ENCODE data around the gene TRIM23. TPM values are rescaled to one million over a fixed set of nuclear protein-coding genes. Genes with fewer than 3 reads are reported as not detected.
"Not testable (repeated sequence)": the region's sequence is repeated elsewhere in the genome, so short reads cannot be mapped to it uniquely, and the experiment has no call there.

Gene TRIM23
- 20.0 TPM for polyA plus RNA-seq (ENCODE audit: insufficient read length)

DNA sequence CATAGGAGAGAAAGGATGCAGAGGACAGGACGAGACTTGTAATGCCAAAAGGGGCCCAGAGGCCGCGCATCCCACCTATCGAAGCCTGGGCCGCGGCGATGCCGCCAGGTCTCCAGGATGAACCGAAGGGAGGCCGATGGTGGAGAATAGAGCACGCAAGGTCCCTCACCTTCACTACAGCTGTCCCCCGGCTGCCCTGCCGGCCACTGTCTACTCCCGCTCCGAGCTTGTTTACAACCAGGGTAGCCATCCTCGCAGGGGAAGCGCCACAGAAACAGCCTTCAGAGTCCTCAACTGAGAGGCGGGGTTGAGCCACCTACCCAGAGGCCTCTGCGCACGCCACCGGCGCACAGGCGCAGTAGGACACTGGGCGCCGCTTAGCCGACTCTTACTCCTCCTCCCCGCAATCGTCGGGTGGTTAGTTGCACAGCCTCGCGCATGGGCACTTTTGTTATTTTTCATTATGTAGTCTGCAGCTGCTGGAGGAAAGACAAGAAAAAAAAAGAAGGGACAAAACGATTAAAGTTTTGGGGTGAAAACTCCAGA, at the start of gene TRIM23:
TSS of gene TRIM23 (minus strand) at position 309 of the 546 bp plus-strand sequence. CDS start at position 250, 59 bp downstream.
- DNase-seq, result peak; percentile 94

DNA sequence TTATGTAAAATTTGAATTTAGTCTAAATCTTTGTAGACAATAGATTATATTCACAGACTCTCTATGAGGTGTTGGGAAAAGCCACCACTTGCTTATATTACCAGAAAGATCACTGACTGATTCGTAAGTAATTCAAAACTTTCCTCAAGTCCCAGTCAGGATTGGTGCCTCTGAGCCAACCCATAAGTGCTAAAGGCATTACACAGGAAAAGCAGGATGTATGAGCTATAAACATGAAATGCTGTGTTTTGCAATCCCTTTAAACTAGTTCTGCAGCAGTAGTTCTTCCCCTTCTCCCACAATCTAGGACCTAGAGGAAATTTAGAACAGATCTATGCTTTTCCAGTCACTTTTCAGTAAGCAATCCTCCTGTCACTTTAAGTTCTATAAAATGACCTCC, 48.7 kb upstream of the TRIM23 start:
- DNase-seq, result no peak

DNA sequence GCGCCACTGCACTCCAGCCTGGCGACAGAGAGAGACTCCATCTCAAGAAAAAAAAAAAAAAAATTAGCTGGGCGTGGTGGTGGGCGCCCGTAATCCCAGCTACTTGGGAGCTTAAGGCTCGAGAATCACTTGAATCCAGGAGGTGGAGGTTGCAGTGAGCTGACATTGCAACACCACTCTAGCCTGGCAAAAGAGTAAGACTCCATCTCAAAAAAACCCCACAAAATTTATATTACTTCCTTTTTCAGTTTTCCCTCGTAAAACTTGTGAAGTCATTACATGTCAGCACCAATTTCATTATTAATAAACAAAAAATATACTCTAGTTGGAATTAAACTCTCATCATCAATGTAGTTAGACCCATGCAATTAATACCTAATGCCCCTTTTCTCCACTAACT, 44.6 kb upstream of the TRIM23 start:
- DNase-seq, result no peak

DNA sequence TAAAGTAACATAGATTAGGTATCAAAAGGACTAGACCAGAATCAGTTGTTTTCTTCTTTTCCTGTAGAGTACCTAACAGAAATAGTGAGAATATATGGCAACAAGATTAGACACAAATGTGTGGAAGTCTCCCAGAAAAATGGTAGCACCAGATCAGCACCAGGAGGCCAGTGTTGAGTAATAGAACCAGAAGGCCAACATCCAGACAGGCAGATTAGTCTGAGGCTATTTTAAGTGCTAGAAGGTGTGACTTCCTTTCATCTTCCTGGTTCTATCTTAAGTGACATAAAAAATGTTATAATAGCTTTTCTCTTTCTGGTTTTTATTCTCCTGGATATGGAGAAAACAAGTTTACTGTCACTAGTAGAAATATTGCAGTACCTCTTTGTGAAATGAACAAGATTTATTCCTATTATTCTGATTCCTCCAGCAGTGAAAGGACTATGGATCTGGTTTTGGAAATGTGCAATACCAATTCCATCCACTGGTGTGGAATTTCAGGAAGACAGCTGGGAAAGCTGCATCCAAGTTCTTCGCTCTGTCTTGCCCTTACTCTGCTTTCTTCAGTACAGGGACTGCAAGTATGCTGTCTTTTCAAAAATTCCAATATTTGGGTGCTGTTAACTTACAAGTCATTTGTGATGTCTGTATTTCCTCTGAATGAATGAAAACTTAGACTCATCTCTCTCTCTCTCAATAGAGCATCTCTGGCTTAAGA, 39.8 kb upstream of the TRIM23 start:
- no peak for DNase-seq

DNA sequence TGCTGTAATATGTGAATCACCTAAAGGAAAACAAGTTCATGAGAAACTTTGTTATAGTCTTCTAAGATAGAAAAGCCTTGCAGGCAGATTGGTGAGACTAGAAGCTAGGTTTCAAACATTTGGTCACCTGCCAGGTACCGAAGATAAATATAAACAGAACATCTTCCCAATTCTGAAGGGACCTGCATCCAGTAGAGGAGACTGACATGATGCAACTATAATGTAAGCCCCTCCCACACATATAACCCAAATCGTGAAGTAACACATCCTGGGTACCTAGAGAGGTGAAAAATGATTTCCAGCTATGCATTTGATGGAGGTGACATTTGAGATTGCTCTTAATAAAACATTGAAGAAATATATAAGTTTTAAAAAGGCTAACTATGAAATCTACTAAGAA, 30.6 kb upstream of the TRIM23 start:
- DNase-seq, result no peak

DNA sequence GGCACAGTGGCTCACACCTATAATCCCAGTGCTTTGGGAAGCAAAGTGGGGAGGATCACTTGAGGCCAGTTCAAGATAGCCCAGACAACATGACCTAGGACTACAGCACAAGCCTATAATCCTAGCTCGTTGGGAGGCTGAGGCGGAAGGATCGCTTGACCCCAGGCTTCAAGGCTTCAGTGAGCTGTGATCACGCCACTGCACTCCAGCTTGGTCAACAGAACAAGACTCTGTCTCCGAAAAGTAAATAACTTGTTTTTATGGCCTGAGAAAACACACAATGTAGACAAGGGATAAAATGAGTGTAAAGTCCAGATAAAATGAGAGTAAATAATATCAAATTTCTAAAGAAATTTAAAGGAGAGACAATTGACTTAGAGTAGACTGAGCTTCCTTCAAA, 27.0 kb upstream of the TRIM23 start:
- DNase-seq, result no peak

DNA sequence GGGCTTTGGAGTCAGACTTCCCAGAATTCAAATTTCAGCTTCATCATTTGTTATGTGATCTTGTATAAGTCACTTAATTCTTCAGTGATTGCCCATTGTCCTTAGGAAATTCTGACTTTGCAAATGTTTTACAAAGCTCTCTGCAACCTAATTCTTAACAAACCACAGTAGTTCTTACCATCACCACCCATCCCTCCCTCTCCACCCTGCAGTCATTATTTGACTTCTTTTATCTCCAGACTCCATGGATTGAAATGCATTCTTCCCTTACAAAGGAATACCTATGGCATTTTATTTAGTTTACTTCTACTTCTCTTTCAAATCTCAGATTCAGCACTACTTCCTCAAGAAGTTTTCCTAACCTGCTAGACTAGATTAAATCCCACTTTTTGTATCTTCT, 23.8 kb upstream of the TRIM23 start:
- DNase-seq, result no peak

DNA sequence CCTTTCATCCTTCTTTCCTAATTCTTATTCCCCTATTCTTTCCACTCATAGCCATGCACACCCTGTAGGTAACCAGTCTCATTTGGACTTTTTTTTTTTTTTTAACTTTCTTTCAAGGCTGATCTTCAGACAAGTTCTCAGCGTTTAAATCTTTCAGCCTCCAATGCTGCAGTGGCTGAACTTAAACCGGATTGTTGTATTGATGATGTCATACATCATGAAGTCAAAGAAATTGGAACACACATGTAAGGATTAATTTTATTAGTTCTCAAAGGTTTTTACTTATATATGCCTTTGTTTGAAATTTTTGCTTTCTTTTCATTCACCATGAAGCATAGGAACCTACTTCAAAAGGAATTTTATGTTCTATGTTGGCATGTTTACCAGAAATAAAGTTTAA, 22.8 kb upstream of the TRIM23 start:
- no peak for DNase-seq

DNA sequence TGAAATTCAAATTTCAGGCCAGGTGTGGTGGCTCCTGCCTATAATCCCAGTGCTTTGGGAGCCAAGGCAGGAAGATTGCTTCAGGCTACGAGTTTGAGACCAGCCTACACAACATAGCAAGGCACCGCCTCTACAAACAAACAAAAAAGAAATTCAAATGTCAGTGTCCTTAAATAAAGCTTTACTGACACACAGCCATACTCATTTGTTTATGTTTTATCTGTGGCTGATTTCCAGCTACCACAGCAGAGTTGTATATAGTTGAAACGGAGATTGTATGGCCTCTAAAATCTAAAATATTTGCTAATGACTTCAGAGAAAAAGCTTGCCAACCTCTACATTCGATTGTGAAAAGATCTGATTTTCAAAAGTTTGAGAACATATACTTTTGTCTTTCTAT, 16.1 kb upstream of the TRIM23 start:
- no peak for DNase-seq

DNA sequence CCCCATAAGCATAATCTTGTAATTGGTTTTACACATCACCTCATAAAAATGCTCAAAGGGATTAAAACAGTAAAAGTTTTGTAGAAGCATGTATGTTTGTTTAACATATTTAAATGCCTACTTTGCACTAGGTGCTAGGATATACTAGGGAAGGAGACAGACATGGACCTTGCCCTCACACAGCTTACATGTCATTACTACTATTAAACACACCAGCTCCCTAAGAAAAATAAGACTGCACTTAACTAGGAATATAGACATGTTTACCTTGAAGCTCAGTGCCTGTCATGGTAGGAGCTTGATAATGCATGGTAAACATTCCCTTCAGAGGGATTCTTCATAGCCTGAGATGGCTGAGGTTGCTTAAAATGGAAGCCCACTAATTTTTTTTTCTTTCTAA, 6.8 kb upstream of the TRIM23 start:
- DNase-seq, result no peak

DNA sequence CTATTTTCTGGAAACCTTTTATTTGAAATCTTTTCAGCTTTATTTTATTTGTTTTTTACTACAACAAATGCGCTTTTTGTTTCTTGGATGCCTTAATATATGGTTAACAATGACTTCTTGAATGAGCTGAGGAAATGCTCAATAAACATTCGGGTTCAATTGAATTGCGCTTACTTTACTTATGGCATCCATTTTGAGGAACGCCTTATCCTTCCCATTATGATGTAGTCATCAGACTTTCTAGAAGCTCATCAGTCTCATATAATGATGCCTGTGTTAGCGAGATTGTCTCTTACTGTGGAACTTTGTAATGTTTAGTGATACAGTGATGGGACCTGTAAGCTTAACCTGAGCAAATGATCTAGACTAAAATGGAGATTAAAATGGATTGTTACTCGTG, 1.6 kb upstream of the TRIM23 start:
- no peak for DNase-seq

DNA sequence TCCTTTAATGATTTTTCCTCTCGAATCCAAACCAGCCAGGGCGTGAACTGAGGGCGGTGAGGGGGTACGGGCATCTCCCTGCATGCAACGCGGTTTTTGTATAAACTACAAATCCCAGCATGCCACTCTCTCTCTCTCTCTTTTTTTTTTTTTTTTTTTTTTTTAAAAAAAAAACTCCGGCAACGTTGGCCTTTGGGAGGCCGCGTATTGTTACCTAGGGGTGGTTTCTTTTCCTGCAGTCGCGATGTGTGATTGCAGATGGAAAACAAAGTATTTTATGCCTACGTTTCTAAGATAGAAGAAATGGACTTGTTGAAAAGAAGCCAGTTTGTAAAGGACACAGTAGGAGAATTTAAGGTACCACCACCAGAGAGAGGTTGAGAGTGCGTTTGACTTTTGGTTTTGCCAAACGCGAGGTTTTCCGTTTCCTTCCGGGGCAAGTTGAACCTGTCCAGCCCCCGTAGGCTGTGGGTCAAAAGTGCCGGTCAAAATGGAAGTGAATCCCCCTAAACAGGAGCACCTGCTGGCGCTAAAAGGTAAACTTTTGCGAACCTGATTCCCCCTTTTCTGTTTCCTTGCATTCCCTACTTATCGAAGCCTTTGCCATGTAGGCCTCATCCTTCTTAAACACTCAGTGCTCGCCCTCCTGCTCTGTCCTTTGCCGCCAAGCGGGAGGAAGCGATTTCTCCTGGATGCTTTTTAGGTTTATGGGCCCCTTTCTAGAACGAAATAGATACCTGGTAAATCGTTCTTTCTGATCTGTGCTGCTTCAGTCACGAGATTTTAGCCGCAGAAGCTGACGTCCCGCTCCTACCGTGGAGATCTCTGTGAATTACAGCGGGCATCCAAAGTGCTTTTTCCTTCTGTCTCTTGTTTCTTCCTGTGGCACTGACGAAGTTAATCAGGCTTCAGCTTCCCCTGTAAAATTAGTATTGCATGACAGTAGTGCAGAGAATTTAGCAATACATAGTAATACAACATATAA, 730 bp upstream of the TRIM23 start, which contains the start of the genes SHLD3 and TRAPPC13:
TSS of gene SHLD3 (plus strand) at position 457 of the 985 bp plus-strand sequence. CDS start 4,561 bp downstream, outside the sequence.
TSS of gene TRAPPC13 (plus strand) at position 457 of the 985 bp plus-strand sequence. CDS start at position 491, 34 bp downstream.
- peak; percentile 92 for DNase-seq

DNA sequence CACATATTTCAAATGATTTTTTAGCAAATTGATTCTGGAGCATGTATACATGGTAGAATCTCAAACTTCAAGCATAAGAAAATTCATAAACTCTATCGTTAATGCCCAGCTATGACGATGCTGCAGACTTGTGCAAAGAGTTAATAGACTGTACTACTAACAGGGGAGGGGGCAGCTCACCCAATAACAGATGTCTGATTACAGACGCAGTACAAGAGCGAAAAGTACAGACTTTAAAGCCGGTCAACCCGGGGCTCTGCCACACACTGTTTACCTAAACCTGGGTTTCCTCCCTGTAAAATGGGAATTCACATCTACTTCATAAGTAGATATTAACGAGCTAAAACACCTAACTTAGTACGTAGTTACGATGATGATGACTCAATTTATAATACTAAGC, 651 bp downstream of the TRIM23 start:
- DNase-seq, result no peak

DNA sequence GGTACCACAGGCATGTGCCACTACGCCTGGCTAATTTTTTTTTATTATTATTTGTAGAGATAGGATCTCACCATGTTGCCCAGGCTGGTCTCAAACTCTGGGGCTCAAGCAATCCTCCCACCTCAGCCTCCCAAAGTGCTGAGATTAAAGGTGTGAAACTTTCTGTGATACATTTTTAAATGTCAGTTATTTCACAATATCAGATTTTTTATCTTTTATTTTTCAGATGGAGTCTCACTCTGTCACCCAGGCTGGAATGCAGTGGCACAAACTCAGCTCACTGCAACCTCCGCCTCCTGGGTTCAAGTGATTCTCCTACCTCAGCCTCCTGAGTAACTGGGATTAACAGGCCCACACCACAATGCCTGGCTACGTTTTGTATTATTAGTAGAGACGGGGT, 2.2 kb downstream of the TRIM23 start:
- DNase-seq, result not testable (repeated sequence)

DNA sequence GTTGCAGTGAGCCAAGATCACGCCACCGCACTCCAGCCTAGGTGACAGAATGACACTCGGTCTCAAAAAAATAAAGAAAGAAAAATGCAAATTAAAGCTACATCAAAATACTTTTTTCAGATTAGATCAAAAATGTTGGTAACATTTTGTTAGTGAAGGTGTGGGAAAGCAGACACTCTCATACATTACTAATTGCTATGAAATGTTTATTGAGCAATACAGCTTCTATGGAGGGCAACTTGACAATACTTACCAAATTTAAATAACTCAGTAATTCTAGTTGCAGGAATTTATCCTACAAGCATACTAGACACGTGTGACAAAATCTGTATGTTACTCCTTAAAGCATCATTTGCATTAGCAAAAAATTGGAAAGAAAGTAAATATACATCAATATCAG, 4.1 kb downstream of the TRIM23 start:
- DNase-seq, result no peak

DNA sequence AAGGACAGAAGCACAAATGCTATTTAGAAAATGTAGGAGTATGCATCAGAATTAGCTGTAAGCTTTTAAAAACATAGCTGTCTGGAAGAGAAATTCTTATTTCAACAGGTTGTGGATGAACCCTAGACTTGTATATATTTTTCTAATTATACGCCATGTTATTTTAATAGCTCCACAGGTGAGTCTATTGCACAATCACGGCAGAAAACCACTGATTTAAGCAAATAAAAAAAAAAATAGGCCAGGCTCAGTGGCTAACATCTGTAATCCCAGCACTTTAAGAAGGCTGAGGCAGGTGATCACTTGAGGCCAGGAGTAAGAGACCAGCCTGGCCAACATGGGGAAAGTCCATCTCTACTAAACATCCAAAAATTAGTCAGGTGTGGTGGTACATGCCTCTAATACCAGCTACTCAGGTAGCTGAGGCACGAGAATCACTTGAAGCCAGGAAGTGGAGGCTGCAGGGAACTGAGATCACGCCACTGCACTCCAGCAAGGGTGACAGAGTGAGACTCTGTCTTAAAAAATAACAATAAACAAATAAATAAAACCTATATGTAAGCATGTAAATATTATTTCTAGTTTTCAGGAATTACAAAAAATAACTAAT, 11.7 kb downstream of the TRIM23 start:
- DNase-seq, result no peak

DNA sequence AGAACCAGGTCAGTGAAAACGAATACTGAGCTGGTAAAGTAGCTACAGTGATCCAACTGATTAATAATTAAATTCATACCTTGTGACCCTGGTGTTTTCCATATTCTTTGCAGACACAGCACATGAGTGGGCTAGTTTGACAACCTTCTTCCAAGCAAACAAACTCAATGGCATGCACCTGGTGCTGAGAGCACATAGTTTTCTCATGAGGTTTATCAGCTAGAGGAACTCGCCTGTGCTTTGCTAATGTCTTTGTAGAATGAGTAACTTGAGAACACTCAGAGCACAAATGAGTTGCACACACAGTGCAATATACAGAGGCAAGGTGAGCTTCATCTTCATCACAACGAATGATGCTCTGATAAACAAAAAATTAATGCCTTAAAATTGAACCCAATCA, 12.6 kb downstream of the TRIM23 start:
- DNase-seq, result no peak

DNA sequence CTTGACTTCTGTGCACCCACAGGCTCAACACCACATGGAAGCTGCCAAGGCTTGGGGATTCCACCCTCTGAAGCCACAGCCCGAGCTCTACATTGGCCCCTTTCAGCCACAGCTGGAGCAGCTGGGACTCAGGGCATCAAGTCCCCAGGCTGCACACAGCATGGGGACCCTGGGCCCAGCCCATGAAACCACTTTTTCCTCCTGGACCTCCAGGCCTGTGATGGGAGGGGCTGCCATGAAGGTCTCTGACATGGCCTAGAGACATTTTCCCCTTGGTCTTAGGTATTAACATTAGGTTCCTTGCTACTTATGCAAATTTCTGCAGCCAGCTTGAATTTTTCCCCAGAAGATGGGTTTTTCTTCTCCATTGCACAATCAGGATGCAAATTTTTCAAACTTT, 22.4 kb downstream of the TRIM23 start:
- DNase-seq, result not testable (repeated sequence)

DNA sequence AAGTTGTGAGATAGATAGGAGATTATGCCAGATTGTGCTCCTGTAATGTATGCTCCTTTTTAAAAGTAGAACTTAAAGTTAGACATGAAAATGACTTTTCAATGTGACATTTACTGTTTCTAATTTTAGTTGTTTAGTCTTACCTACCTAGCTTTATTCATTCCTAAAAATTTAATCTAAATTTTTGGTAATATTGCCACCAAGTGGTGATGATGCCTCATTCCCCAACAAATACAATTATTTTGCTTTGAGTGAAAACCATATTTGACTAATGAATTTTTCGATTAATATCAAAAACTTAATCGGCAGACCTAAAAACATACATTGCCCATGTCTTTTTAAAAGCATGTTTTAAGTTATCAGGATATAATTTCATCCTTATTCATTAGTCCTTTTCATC, 35.4 kb downstream of the TRIM23 start:
- no peak for DNase-seq

DNA sequence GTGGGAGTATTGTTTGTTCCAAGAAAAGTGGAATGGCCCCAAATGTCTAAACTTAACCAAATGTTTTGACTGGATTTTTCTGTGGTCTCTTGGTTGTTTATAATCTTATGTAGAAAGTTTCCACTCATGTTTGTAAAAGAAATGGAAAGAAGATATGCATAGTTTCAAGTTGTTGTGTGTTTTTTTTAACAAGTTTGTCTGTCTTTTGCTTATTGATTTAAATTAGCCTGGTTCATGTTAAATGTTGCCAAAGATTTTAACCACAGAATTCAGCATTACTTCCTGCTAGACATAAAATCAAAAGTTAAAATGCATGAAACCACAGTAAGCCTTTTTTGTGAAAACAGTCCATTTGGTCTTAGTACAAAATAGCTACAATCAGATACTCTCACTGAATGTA, 47.0 kb downstream of the TRIM23 start:
- no peak for DNase-seq

DNA sequence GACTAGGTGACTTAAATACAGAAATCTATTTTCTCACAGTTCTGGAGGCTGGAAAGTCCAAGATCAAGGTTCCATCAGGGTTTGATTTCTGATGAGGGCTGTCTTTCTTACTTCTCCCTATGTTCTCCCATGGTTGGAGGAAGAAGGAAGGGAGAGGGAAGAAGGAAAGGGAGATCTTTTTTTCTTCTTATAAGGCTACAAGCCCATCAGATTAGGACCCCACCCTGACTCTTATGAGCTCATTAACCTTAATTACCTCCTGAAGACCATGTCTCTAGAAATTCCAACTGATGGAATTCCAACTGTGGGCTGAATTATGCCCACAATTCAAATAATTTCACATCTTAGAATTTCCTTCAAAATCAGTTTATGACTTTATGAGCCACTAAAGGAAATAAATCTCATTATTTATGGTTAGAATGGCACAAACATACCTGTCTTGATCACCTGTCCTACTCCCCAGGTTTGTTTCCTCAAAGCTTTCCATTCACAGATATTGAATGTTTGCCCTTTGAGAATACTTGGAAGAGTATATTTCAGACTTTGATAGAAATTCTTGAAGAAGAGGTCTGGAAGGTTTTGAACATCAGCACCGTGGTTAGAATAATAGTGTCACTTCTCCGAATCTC, 53.4 kb downstream of the TRIM23 start:
- DNase-seq, result no peak

DNA sequence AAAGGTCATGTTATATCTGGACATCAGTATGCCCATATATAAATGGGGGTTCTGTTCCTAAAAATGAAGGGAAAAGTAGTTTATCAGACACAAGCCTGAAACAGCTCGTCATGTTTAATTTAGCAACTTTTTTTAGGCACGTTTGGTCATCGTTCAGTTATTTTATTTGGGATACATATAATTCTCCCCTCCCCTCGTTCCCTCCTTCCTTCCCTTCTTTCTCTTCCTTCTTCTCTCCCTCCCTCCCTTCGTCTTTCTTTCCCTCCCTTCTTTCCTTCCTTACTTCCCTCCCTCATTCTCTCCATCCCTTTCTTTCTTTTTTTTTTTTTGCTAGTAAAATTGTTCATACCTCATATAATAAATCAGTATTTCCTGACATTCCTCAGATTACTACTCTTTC, 57.6 kb downstream of the TRIM23 start:
- DNase-seq, result no peak
